Measurements from ENCODE around the gene KLC4.
"Not testable (repeated sequence)": the region's sequence is repeated elsewhere in the genome, so short reads cannot be mapped to it uniquely, and the experiment has no call there.

Gene KLC4

GRCh38 chr6:43036712-43037111, 22.7 kb upstream of the KLC4 start:
- no peak for DNase-seq (ENCODE audit: low read depth)

- DNase-seq (ENCODE audit: low read depth) = no peak
Observed at GRCh38 chr6:43037197-43037596, 22.2 kb upstream of the KLC4 start.

DNA sequence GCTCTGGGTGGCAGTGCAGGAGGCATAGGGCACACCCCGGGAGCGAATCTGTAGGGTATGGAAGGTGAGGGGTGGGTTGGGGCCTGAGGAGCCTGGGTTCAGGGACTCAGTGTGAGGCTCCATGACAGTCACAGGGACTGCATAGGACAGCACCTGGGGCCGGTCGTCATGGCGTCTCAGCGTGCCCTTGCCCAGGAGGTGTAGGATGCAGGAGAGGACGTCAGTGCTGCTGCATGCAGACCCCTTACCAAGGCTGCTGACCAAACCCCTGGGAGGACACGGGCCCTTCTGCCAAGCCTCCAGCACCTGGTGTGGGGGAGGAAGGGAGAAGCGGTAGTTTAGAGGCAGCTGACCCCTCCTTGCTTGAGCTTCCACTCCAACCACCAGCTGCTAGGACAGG, 21.7 kb upstream of the KLC4 start:
- DNase-seq (ENCODE audit: low read depth) = no peak

GRCh38 chr6:43038727-43039126, 20.7 kb upstream of the KLC4 start:
- no peak for DNase-seq (ENCODE audit: low read depth)

GRCh38 chr6:43040542-43041257, 18.7 kb upstream of the KLC4 start:
- no peak for DNase-seq (ENCODE audit: low read depth)

- DNase-seq (ENCODE audit: low read depth) = not testable (repeated sequence)
Observed at GRCh38 chr6:43041475-43041874, 18.0 kb upstream of the KLC4 start.

DNA sequence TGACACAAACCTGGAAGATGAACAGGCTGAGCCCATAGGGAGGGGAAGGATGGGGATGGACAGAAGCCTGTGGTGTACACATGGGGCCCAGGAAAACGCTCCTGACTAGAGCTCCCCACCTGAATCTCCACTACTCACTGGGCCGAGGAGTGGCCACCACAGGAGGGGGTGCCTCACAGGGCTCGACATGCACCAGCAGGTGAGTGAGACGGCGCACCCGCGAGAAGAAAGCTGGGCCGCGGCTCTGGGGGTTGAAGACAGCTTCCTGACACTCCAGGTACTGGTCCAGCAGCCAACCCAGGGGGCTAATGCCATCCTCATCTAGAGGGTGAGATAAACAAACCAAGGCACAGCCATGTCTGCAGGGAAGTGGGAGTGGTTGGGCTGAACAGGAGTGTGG, 16.1 kb upstream of the KLC4 start:
- no peak for DNase-seq (ENCODE audit: low read depth)

DNA sequence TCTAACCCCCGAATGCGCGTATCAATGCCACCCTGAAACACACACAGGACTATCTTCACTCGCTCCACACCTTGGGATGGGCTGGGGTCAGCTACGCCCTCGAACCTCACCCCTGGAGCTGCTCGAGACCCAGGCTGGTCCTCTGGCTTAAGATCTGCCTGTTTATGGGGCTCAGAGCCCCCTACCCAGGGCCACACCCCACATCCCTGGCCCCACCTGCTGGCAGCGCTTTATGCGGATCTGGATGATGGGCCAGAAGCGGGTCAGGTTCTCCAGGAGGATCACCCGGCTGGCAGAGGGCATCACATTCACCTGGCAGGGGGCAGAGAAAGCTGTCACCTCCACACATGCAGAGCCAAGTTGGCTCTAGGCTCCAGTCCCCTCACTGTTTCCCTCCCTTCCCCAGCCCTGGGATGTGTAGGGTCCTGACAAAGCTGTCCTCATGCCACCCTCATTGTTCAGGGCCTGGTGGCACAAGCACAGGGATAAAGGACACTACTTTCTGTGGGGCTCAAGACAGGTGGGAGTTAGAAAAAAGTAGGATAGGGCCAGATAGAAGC, 14.0 kb upstream of the KLC4 start:
- no peak for DNase-seq (ENCODE audit: low read depth)

- DNase-seq (ENCODE audit: low read depth) = no peak
Observed at GRCh38 chr6:43047998-43048397, 11.4 kb upstream of the KLC4 start.

- no peak for DNase-seq (ENCODE audit: low read depth)
Observed at GRCh38 chr6:43050981-43051380, 8.4 kb upstream of the KLC4 start.

- no peak for DNase-seq (ENCODE audit: low read depth)
Observed at GRCh38 chr6:43052225-43052841, 7.1 kb upstream of the KLC4 start.

DNA sequence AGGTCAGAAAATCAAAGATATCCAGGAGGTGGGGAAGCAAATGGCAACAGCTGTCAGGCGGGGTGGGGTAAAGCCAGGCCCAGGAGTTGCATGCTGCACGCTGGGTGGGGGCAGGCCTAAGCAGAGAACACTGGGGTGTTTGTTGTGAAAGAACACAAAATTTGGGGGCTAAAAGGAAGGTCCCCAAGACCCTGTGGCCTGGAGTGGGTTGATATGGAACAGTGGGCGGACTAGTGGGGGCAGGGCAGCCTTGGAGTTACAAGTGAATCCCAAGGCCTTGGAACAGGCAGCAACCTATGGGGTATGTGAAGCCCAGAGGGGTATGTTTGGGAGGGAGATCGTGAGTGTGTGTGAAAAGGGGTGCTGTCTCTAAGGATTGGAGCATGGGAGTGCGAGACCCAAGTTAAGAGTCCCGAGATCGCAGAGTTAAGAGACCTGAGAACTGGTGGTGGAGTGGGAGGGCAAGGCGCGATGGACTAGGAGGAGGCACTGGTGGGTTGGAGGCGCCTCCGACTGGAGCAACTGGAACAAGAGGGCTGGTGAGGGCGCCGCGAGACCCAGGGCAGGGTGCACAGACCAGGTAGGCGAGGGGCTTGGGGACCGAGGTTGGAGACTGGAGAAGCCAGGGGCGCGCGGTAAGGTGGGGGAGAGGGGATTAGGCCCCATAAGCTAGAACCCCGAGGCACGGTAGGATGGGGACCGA, 6.4 kb upstream of the KLC4 start:
- no peak for DNase-seq (ENCODE audit: low read depth)

- DNase-seq (ENCODE audit: low read depth) = peak; percentile 80
Observed at GRCh38 chr6:43053545-43054205, 5.8 kb upstream of the KLC4 start, which contains the start of gene CUL7. CUL7 (minus strand) TSS chr6:43053851; CDS start chr6:43052788, 1,063 bp downstream.

DNA sequence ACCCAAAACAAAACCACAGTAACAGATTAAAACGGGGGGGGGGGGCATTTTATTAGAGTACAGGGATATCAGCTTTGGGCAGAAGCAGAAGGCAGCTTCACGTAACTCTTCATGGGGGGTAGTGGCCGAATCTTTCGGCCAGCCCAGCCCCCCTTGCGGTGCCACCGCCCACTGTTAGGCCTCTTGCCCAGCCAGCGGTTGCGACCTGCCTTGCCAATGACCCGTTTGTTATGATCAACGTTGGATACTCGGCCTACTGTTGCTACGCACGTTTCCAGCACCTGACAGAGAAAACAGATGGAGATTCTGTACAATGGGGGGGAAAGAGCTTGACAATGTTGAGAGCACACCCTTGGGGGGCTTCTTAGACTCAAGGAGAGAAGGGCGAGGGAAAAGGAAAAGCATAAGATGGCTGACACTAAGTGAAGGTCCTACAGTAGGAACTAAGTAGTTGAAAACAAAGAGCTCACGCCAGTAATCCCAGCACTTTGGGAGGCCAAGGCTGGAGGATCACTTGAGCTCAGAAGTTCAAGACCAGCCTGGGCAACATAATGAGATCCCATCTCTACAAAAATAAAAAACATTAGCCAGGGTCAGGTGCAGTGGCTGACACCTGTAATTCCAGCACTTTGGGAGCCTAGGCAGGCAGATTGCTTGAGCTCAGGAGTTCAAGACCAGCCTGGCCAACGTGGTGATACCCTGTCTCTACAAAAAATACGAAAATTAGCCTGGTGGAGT, 5.1 kb upstream of the KLC4 start:
- DNase-seq (ENCODE audit: low read depth) = no peak

- no peak for DNase-seq (ENCODE audit: low read depth)
Observed at GRCh38 chr6:43055966-43056365, 3.5 kb upstream of the KLC4 start.

DNA sequence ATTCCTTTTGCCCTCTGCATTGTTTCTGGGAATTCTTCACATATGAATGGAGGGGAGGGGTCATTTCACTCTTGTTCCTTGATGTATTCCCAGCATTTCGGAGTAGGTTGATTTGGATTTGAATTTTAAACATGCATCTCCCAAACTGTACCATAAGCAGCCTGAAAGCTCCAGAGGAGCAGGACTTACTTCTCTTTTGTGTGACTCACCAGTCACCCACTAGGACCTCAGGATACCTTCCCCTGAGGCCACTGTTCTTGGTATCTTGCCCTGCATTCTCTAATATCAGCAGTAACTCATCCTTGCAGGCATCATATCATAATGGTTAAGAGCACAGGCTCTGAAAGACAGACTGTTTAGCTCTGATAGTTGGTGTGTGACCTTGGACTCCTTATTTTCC, 900 bp upstream of the KLC4 start:
- no peak for DNase-seq (ENCODE audit: low read depth)

DNA sequence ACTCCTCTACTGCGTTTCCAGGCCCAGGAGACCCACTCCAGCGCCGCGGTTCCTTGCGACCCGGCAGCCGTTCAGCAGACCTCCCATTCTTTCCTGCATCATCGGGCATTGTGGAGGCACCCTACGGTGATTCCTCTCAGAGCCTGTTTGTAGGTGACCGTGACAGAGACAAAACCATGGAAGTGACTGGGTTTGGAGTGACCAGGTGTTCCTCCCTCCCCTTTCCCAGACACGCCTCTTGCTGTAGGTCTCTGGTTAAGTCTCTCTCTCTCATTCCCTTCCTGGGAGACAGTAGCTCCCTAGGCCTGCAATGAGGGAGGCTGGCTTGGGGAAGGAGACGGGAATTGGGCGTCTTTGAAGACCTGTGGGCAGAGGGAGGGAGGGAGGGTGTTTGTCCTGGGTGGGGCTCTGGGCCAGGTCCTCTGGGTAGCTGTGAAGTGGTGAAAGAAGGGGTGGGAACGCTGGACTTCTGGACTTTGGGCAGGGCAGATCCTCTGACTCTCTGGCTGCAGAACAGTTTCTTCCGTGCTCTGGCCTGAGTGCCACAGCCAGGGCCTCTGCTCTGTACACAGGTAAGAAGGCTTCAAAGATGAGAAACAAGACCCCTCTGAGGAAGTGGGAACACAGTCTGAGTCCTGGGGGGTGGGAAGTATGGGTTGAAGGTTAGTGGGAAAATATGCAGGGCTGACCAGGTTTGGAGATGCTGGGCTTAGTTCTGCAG, 763 bp downstream of the KLC4 start:
- DNase-seq (ENCODE audit: low read depth) = no peak

GRCh38 chr6:43060755-43061633, 1.6 kb downstream of the KLC4 start:
- no peak for DNase-seq (ENCODE audit: low read depth)

DNA sequence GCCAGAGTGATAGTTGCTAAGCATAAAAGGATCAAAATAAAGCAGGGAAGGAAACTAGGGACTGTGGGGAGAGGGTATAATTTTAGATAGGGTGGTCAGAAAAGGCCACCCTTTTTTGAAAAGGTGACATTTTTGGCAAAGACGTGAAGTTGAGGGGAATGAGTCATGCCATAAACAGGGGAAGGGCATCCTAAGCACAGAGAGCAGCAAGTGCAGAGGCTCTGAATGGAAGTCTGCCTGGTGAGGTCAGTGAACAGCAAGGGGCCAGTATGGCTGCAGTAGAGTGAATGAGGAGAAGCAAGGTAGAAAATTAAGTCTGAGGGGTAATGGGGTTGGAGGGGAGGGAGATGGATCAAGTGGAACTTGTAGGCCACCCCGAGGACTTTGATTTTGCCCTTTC, 2.4 kb downstream of the KLC4 start:
- DNase-seq (ENCODE audit: low read depth) = no peak

DNA sequence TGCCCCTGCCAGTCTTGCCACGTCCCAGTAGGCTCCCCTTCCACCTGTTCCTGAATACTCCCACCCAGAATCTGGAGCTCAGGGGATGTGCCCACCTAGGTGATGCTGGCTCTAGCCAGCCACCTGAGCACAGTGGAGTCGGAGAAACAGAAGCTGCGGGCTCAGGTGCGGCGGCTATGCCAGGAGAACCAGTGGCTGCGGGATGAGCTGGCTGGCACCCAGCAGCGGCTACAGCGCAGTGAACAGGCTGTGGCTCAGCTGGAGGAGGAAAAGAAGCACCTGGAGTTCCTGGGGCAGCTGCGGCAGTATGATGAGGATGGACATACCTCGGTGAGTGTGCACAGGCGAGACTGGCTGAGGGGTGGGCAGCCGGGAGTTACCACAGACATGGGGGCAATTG, 3.4 kb downstream of the KLC4 start:
- DNase-seq (ENCODE audit: low read depth) = no peak
